ENCODE results near the gene ANGPT4. TPM values are rescaled to one million over a fixed set of nuclear protein-coding genes. Genes with fewer than 3 reads are reported as not detected.

ANGPT4 gene
- total RNA-seq, 1 experiment from 2014 or later: not detected

- no peaks in the 10 kb centered on the region for H3K4me1 ChIP-seq (ENCODE audit: control insufficient read depth, insufficient read depth, low read length)
- no TSS peak for BruUV-seq (replicated peaks)
- ChIA-PET CTCF (interaction anchor here (0.6 kb wide), 1 partner anchor 11 kb away, joined by 4 read pairs; no protein-coding TSS in a partner anchor), POLR2A (no interaction called here)
- no peak overlapping the region for H3K4me3 ChIP-seq (ENCODE audit: low read depth in 2 of 2, low read length in 2 of 2)
- no peaks in the 10 kb centered on the region for H3K9me3 ChIP-seq (ENCODE audit: control insufficient read depth, insufficient read depth, low read depth, low read length)
- no peak overlapping the region for H3K27ac ChIP-seq (ENCODE audit: low read length)
- no peak for ATAC-seq
- peaks cover 2% of the 10 kb centered on the region; the same call in 1 of the 2 replicates for H3K27me3 ChIP-seq (ENCODE audit: control insufficient read depth, insufficient read depth, low read length)
- TF ChIP-seq SIN3A (IDR thresholded peaks at IDR 0.05; ENCODE audit: borderline replicate concordance, insufficient read depth, low read depth, low read length) (no peak), POLR2AphosphoS5 (IDR thresholded peaks at IDR 0.05; ENCODE audit: low read depth, low read length) (no peak), TCF7L2 (IDR thresholded peaks at IDR 0.05; ENCODE audit: low read depth, low read length) (no peak), CTCF (IDR thresholded peaks at IDR 0.05) (no peak), REST (IDR thresholded peaks at IDR 0.05; ENCODE audit: insufficient read depth in 1 of 2, low read depth in 2 of 2, low read length in 1 of 2) (no peak)
- no peaks in the 10 kb centered on the region for H3K36me3 ChIP-seq (ENCODE audit: control insufficient read depth, insufficient read depth, low read length)
- intact Hi-C loops (cut with micrococcal nuclease; ENCODE audit: unreplicated experiment) (no loop called here), in situ Hi-C loops (cut with HindIII; ENCODE audit: low pct_unique_long_range_greater_than_20kb, low sequenced_read_pairs) (no loop called here)
- DNase-seq (ENCODE audit: low read depth, low spot score): no peak
Observed at GRCh38 chr20:940926-941325, 24.8 kb upstream of the ANGPT4 start.

DNA sequence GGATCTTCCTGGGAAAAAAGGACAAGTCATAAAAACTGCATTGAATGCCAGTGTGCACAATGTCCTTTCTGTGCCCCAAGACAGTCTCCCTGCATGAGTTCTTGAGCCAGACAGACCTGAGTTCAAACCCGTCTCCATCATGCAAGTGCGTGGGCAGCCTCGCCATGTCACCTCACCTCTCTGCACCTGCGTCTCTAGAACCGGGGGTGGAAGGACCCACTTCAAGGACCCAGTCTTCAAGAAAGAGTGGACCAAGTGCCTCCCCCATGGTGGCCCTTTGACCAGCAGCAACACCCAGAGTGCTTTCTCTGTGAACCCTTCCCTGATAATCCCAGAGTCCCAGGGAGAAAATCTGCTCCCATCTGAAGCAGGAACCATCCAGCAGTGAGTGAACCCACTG is 23.5 kb upstream of the ANGPT4 start:
- no TSS peak for BruUV-seq (replicated peaks)
- ChIA-PET CTCF (no interaction called here), POLR2A (no interaction called here)
- in situ Hi-C loops (cut with HindIII; ENCODE audit: low pct_unique_long_range_greater_than_20kb, low sequenced_read_pairs) (no loop called here), intact Hi-C loops (cut with micrococcal nuclease; ENCODE audit: unreplicated experiment) (no loop called here)
- no peaks in the 10 kb centered on the region; the same call in 1 of the 2 replicates for H3K27me3 ChIP-seq (ENCODE audit: control insufficient read depth, insufficient read depth, low read length)
- no peaks in the 10 kb centered on the region for H3K36me3 ChIP-seq (ENCODE audit: control insufficient read depth, insufficient read depth, low read length)
- H3K4me3 ChIP-seq (ENCODE audit: low read depth in 2 of 2, low read length in 2 of 2): no peak overlapping the region
- DNase-seq (ENCODE audit: low read depth, low spot score): no peak
- no peak for TF ChIP-seq TCF7L2 (IDR thresholded peaks at IDR 0.05; ENCODE audit: low read depth, low read length)
- ATAC-seq: no peak
- no peaks in the 10 kb centered on the region for H3K9me3 ChIP-seq (ENCODE audit: control insufficient read depth, insufficient read depth, low read depth, low read length)
- no peaks in the 10 kb centered on the region for H3K4me1 ChIP-seq (ENCODE audit: control insufficient read depth, insufficient read depth, low read length)
- no peak overlapping the region for H3K27ac ChIP-seq (ENCODE audit: low read length)

DNA sequence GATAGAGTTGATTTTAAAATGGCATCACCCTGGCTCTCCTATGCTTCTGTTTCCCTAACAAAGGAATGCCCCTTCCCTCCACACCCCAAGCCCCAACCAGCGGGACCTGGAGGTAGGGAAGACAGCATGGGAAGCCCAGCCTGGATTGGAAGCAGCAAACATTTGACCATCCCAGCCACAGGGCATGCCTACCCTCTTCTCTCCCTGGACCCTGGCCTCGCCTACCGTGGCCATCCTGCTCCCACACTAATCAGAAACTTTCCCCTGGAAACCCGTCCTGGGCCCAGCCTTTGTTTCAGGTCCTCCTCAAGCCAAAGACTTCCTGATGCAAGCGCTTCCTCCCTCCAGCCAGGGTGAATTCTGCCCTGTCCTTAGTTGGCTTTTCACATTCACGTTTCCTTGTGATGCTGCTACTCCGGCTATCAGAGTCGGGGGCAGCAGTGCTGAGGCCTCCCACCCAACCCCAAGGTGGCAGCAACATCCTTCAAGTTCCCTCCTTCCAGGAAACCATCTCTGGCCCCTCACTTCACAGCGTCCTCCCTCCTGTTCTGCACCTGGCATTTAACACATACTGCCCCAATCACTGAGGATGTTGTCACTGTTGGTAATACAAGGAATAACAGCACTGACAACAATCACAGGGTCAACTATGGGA is 18.2 kb upstream of the ANGPT4 start:
- Histone ChIP-seq H3K36me3 (ENCODE audit: control insufficient read depth, insufficient read depth, low read length) (no peaks in the 10 kb centered on the region), H3K27me3 (ENCODE audit: control insufficient read depth, insufficient read depth, low read length) (no peaks in the 10 kb centered on the region), H3K4me1 (ENCODE audit: control insufficient read depth, insufficient read depth, low read length) (no peaks in the 10 kb centered on the region), H3K27ac (ENCODE audit: low read length) (no peak overlapping the region), H3K4me3 (ENCODE audit: low read depth in 2 of 2, low read length in 2 of 2) (no peak overlapping the region), H3K9me3 (ENCODE audit: control insufficient read depth, insufficient read depth, low read depth, low read length) (peaks cover 17% of the 10 kb centered on the region)
- in situ Hi-C loops (cut with HindIII; ENCODE audit: low pct_unique_long_range_greater_than_20kb, low sequenced_read_pairs): no loop called here
- CTCF ChIA-PET: no interaction called here
- intact Hi-C loops (cut with micrococcal nuclease; ENCODE audit: unreplicated experiment): no loop called here
- no peak for TF ChIP-seq REST (IDR thresholded peaks at IDR 0.05; ENCODE audit: insufficient read depth in 1 of 2, low read depth in 2 of 2, low read length in 1 of 2)
- TF ChIP-seq POLR2AphosphoS5 (IDR thresholded peaks at IDR 0.05; ENCODE audit: low read depth, low read length): no peak
- no peak for TF ChIP-seq TCF7L2 (IDR thresholded peaks at IDR 0.05; ENCODE audit: low read depth, low read length)
- no peak for TF ChIP-seq CTCF (IDR thresholded peaks at IDR 0.05)
- no peak for TF ChIP-seq SIN3A (IDR thresholded peaks at IDR 0.05; ENCODE audit: borderline replicate concordance, insufficient read depth, low read depth, low read length)
- no peak for ATAC-seq
- POLR2A ChIA-PET: no interaction called here
- no TSS peak for BruUV-seq (replicated peaks)
- DNase-seq (ENCODE audit: low read depth, low spot score): no peak
